Measurements from ENCODE around the gene ABCC2. TPM values are rescaled to one million over a fixed set of nuclear protein-coding genes. Genes with fewer than 3 reads are reported as not detected.

Gene ABCC2
- total and polyA plus RNA-seq, 2 donors (not counting 1 experiment from before 2014, with no cell fraction given), result 0.17 to 0.66 TPM

DNA sequence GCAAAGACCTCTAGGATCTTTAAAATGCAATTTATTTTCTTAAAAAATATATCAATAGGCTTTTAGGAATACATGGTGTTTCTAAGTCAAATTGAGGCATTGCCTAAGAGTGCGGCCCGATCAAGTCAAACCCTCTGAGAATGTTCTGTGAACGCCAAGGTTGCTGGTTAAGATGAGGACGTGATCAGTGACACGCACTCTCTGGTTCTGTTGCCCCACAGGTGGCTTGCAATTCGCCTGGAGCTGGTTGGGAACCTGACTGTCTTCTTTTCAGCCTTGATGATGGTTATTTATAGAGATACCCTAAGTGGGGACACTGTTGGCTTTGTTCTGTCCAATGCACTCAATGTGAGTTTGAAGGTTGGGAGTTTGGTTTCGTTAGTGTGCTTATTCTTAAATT, 59.3 kb downstream of the ABCC2 start:
- H3K27ac ChIP-seq (ENCODE audit: insufficient read depth, low read length), result no peak overlapping the region
- TF ChIP-seq, protein P1, sequence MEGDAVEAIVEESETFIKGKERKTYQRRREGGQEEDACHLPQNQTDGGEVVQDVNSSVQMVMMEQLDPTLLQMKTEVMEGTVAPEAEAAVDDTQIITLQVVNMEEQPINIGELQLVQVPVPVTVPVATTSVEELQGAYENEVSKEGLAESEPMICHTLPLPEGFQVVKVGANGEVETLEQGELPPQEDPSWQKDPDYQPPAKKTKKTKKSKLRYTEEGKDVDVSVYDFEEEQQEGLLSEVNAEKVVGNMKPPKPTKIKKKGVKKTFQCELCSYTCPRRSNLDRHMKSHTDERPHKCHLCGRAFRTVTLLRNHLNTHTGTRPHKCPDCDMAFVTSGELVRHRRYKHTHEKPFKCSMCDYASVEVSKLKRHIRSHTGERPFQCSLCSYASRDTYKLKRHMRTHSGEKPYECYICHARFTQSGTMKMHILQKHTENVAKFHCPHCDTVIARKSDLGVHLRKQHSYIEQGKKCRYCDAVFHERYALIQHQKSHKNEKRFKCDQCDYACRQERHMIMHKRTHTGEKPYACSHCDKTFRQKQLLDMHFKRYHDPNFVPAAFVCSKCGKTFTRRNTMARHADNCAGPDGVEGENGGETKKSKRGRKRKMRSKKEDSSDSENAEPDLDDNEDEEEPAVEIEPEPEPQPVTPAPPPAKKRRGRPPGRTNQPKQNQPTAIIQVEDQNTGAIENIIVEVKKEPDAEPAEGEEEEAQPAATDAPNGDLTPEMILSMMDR (conservative IDR thresholded peaks at IDR 0.05 in 1 of 2, IDR thresholded peaks at IDR 0.05 in 1 of 2; ENCODE audit: low read depth in 1 of 2, low read length in 2 of 2), result no peak
- no peak for TF ChIP-seq EZH2 (IDR thresholded peaks at IDR 0.05; ENCODE audit: low read length, missing control alignments)
- H2AFZ ChIP-seq (ENCODE audit: low read length), result no peak overlapping the region
- H3K79me2 ChIP-seq (ENCODE audit: control insufficient read depth, insufficient read depth, low read length), result no peaks in the 10 kb centered on the region
- H3K4me3 ChIP-seq (replicated peaks in 1 of 4; ENCODE audit: control extremely low read depth in 1 of 4, insufficient read depth in 1 of 4, low read depth in 3 of 4, low read length in 4 of 4), result no peak overlapping the region
- H3K27me3 ChIP-seq (ENCODE audit: control insufficient read depth, insufficient read depth, low read length), result no peaks in the 10 kb centered on the region
- no peak overlapping the region for H3K4me2 ChIP-seq (ENCODE audit: extremely low read depth, insufficient read depth, low read length)
- H3K36me3 ChIP-seq (ENCODE audit: control insufficient read depth, insufficient read depth, low read length), result no peaks in the 10 kb centered on the region
- H4K20me1 ChIP-seq (ENCODE audit: control insufficient read depth, extremely low read depth, insufficient read depth, low read length), result no peaks in the 10 kb centered on the region
- no peak for DNase-seq (ENCODE audit: low read depth in 2 of 2)
- H3K4me1 ChIP-seq (ENCODE audit: control insufficient read depth, extremely low read depth, insufficient read depth, low read length), result no peaks in the 10 kb centered on the region
- H3K9ac ChIP-seq (ENCODE audit: insufficient read depth, low read length), result no peak overlapping the region
- no peaks in the 10 kb centered on the region for H3K9me3 ChIP-seq (ENCODE audit: control insufficient read depth, insufficient read depth, low read depth, low read length)

DNA sequence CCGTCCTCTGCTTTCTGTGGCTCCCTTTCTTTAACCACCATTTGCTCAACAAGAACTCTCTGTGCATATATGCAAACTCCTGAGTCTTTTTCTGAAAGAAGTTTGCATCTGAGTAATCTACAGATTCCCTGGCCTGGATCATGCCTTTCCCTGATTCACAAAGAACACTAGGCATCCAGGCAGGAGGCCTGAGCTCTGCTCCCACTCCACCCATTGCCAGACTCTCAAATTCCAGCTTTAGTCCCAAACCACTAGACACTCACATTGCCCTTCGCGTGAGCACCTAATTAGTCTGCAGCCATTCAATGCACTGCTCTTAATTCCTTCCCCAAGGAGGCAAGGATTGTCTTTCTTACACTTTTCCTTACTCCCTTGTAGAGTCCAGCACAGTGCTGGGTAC, 60.9 kb downstream of the ABCC2 start:
- no peak overlapping the region for H3K4me2 ChIP-seq (ENCODE audit: extremely low read depth, insufficient read depth, low read length)
- no peak overlapping the region for H3K4me3 ChIP-seq (replicated peaks in 1 of 4; ENCODE audit: control extremely low read depth in 1 of 4, insufficient read depth in 1 of 4, low read depth in 3 of 4, low read length in 4 of 4)
- DNase-seq (ENCODE audit: low read depth in 2 of 2), result peak in 1 of 2 donors; percentile 43
- H3K36me3 ChIP-seq (ENCODE audit: control insufficient read depth, insufficient read depth, low read length), result no peaks in the 10 kb centered on the region
- no peaks in the 10 kb centered on the region for H3K9me3 ChIP-seq (ENCODE audit: control insufficient read depth, insufficient read depth, low read depth, low read length)
- H4K20me1 ChIP-seq (ENCODE audit: control insufficient read depth, extremely low read depth, insufficient read depth, low read length), result no peaks in the 10 kb centered on the region
- H3K9ac ChIP-seq (ENCODE audit: insufficient read depth, low read length), result no peak overlapping the region
- no peak overlapping the region for H2AFZ ChIP-seq (ENCODE audit: low read length)
- H3K79me2 ChIP-seq (ENCODE audit: control insufficient read depth, insufficient read depth, low read length), result no peaks in the 10 kb centered on the region
- H3K27me3 ChIP-seq (ENCODE audit: control insufficient read depth, insufficient read depth, low read length), result no peaks in the 10 kb centered on the region
- no peak overlapping the region for H3K27ac ChIP-seq (ENCODE audit: insufficient read depth, low read length)
- no peaks in the 10 kb centered on the region for H3K4me1 ChIP-seq (ENCODE audit: control insufficient read depth, extremely low read depth, insufficient read depth, low read length)
- TF ChIP-seq, protein P1 (conservative IDR thresholded peaks at IDR 0.05 in 1 of 2, IDR thresholded peaks at IDR 0.05 in 1 of 2; ENCODE audit: low read depth in 1 of 2, low read length in 2 of 2), result no peak
- TF ChIP-seq EZH2 (IDR thresholded peaks at IDR 0.05; ENCODE audit: low read length, missing control alignments), result no peak

DNA sequence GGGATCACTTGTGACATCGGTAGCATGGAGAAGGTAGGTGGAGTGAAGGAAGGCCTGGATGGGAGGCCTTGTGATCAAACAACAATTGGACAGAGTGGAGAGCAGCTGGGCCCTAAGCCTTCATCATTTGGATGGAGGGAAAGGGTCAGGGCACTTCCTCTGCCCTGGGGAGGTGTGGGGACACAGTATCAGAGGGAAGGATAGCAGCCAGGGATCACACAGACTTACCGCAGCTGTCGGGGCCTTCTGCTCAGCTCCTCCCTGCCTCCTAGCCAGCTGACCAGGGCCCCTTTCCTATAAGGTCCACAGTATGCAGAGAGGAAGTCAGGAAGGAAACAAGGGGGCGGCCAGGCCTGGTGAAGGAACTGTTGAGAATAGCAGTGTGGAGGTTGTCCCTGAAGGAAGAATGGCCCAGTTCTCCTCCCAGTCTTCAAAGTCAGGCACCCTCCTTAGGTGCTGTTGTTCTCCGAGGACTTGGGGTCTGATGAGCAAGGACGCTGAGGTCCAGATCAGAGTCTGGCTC, 62.1 kb downstream of the ABCC2 start:
- Histone ChIP-seq H3K9ac (ENCODE audit: insufficient read depth, low read length) (no peak overlapping the region), H4K20me1 (ENCODE audit: control insufficient read depth, extremely low read depth, insufficient read depth, low read length) (no peaks in the 10 kb centered on the region), H3K9me3 (ENCODE audit: control insufficient read depth, insufficient read depth, low read depth, low read length) (no peaks in the 10 kb centered on the region), H2AFZ (ENCODE audit: low read length) (no peak overlapping the region), H3K36me3 (ENCODE audit: control insufficient read depth, insufficient read depth, low read length) (no peaks in the 10 kb centered on the region), H3K4me2 (ENCODE audit: extremely low read depth, insufficient read depth, low read length) (no peak overlapping the region), H3K27me3 (ENCODE audit: control insufficient read depth, insufficient read depth, low read length) (no peaks in the 10 kb centered on the region), H3K4me1 (ENCODE audit: control insufficient read depth, extremely low read depth, insufficient read depth, low read length) (no peaks in the 10 kb centered on the region), H3K79me2 (ENCODE audit: control insufficient read depth, insufficient read depth, low read length) (no peaks in the 10 kb centered on the region), H3K4me3 (replicated peaks in 1 of 4; ENCODE audit: control extremely low read depth in 1 of 4, insufficient read depth in 1 of 4, low read depth in 3 of 4, low read length in 4 of 4) (no peak overlapping the region), H3K27ac (ENCODE audit: insufficient read depth, low read length) (no peak overlapping the region)
- DNase-seq (ENCODE audit: low read depth in 2 of 2), result no peak
- TF ChIP-seq, protein P1 (conservative IDR thresholded peaks at IDR 0.05 in 1 of 2, IDR thresholded peaks at IDR 0.05 in 1 of 2; ENCODE audit: low read depth in 1 of 2, low read length in 2 of 2), result no peak
- no peak for TF ChIP-seq EZH2 (IDR thresholded peaks at IDR 0.05; ENCODE audit: low read length, missing control alignments)
